ENCODE results near the gene TRAF3. TPM values are rescaled to one million over a fixed set of nuclear protein-coding genes. Genes with fewer than 3 reads are reported as not detected.

TRAF3 gene
- total RNA-seq, 1 donor from 2014 or later: 16.7 TPM

DNA sequence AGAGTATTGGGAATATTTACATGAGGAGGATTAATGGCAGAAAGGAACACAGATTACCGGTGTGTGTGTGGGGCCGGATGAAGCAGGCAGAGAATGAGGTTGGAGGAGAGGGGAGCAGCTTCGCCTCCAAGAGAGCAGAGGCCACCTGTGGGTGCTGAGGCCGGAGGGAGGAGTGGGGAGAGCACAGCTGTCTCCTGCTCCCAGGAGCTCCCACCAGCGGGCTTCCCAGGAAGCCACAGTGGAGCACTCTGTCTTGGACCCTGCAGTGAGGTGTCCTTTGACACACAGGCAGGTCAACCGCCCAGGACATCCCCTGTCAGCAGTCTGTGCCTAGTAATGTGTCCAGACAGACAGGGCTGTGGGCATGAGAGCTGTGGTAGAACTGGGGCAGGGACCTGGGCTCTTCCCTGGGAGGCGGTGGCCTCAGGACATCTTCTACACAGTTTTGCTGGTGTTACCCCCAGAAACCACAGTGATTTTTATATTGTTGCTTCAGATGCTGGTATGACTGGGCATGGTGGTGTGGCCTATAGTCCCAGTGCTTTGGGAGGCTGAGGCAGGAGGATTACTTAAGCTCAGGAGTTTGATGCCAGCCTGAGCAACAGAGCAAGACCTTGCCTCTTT, 126.8 kb downstream of the TRAF3 start:
- Mint-ChIP-seq H3K27ac (ENCODE audit: unreplicated experiment) (peak overlapping the region; percentile 50), H3K9me3 (ENCODE audit: unreplicated experiment) (peaks cover 2% of the 10 kb centered on the region), H3K4me3 (ENCODE audit: unreplicated experiment) (no peak overlapping the region), H3K27me3 (ENCODE audit: unreplicated experiment) (peaks cover 8% of the 10 kb centered on the region), H3K4me1 (ENCODE audit: low read depth, unreplicated experiment) (peaks cover 12% of the 10 kb centered on the region), H3K36me3 (ENCODE audit: unreplicated experiment) (peaks cover 20% of the 10 kb centered on the region)
- DNase-seq: no peak
- TF ChIP-seq, protein P1, sequence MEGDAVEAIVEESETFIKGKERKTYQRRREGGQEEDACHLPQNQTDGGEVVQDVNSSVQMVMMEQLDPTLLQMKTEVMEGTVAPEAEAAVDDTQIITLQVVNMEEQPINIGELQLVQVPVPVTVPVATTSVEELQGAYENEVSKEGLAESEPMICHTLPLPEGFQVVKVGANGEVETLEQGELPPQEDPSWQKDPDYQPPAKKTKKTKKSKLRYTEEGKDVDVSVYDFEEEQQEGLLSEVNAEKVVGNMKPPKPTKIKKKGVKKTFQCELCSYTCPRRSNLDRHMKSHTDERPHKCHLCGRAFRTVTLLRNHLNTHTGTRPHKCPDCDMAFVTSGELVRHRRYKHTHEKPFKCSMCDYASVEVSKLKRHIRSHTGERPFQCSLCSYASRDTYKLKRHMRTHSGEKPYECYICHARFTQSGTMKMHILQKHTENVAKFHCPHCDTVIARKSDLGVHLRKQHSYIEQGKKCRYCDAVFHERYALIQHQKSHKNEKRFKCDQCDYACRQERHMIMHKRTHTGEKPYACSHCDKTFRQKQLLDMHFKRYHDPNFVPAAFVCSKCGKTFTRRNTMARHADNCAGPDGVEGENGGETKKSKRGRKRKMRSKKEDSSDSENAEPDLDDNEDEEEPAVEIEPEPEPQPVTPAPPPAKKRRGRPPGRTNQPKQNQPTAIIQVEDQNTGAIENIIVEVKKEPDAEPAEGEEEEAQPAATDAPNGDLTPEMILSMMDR (IDR thresholded peaks at IDR 0.05; ENCODE audit: partially characterized antibody, unreplicated experiment): no peak

DNA sequence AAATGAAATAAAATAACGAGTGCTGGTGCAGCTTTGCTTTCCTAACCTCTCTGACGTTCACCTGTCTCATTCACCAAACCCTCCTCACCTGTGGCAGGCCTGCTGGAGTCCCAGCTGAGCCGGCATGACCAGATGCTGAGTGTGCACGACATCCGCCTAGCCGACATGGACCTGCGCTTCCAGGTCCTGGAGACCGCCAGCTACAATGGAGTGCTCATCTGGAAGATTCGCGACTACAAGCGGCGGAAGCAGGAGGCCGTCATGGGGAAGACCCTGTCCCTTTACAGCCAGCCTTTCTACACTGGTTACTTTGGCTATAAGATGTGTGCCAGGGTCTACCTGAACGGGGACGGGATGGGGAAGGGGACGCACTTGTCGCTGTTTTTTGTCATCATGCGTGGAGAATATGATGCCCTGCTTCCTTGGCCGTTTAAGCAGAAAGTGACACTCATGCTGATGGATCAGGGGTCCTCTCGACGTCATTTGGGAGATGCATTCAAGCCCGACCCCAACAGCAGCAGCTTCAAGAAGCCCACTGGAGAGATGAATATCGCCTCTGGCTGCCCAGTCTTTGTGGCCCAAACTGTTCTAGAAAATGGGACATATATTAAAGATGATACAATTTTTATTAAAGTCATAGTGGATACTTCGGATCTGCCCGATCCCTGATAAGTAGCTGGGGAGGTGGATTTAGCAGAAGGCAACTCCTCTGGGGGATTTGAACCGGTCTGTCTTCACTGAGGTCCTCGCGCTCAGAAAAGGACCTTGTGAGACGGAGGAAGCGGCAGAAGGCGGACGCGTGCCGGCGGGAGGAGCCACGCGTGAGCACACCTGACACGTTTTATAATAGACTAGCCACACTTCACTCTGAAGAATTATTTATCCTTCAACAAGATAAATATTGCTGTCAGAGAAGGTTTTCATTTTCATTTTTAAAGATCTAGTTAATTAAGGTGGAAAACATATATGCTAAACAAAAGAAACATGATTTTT, 128.2 kb downstream of the TRAF3 start:
- peaks cover 5% of the 10 kb centered on the region for H3K27me3 Mint-ChIP-seq (ENCODE audit: unreplicated experiment)
- DNase-seq: no peak
- no peaks in the 10 kb centered on the region for H3K9me3 Mint-ChIP-seq (ENCODE audit: unreplicated experiment)
- peaks cover 20% of the 10 kb centered on the region for H3K36me3 Mint-ChIP-seq (ENCODE audit: unreplicated experiment)
- TF ChIP-seq, protein P1 (IDR thresholded peaks at IDR 0.05; ENCODE audit: partially characterized antibody, unreplicated experiment): no peak
- no peak overlapping the region for H3K4me3 Mint-ChIP-seq (ENCODE audit: unreplicated experiment)
- peaks cover 15% of the 10 kb centered on the region for H3K4me1 Mint-ChIP-seq (ENCODE audit: low read depth, unreplicated experiment)
- H3K27ac Mint-ChIP-seq (ENCODE audit: unreplicated experiment): no peak overlapping the region

DNA sequence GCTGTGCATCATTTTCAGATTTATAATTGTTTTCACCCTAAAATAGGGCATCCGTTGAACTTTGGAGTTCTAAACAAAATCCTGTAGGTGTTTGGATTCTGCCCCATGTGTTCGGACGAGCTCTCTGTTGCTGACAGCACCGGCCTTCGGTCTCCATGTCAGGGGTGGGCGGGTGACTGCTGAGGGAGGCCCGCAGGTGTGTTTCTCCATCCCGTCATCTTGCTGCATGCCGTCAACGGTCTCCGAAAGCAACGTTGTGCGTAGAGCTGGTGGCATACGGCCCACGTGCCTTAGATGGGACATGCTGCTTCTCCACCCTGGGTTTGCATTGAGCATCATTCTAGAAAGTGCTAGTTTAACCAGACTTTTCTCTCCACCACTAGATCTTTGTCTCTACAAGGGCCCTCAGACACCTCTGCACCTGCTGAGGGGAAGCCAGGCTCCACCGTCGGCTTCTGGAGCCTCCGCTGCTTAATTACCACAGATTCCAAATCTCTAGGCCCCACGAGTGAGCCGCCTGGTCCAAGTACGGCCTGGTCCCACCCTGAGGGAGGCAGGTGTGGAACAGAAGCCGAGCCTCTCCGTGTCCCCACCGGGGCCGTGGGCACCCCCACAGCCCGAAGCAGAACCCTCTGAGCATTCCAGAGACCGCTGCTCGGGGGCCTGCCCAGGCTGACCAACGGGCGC, 129.5 kb downstream of the TRAF3 start:
- Mint-ChIP-seq H3K4me1 (ENCODE audit: low read depth, unreplicated experiment) (peaks cover 26% of the 10 kb centered on the region), H3K36me3 (ENCODE audit: unreplicated experiment) (peaks cover 20% of the 10 kb centered on the region), H3K27ac (ENCODE audit: unreplicated experiment) (no peak overlapping the region), H3K4me3 (ENCODE audit: unreplicated experiment) (no peak overlapping the region), H3K9me3 (ENCODE audit: unreplicated experiment) (no peaks in the 10 kb centered on the region), H3K27me3 (ENCODE audit: unreplicated experiment) (peaks cover 5% of the 10 kb centered on the region)
- TF ChIP-seq, protein P1 (IDR thresholded peaks at IDR 0.05; ENCODE audit: partially characterized antibody, unreplicated experiment): no peak
- DNase-seq: no peak

GRCh38 chr14:102907303-102907844, 130.1 kb downstream of the TRAF3 start:
- no peak for DNase-seq
- no peak overlapping the region for H3K4me3 Mint-ChIP-seq (ENCODE audit: unreplicated experiment)
- no peaks in the 10 kb centered on the region for H3K9me3 Mint-ChIP-seq (ENCODE audit: unreplicated experiment)
- H3K4me1 Mint-ChIP-seq (ENCODE audit: low read depth, unreplicated experiment): peaks cover 25% of the 10 kb centered on the region
- TF ChIP-seq, protein P1 (IDR thresholded peaks at IDR 0.05; ENCODE audit: partially characterized antibody, unreplicated experiment): no peak
- peaks cover 20% of the 10 kb centered on the region for H3K36me3 Mint-ChIP-seq (ENCODE audit: unreplicated experiment)
- peaks cover 5% of the 10 kb centered on the region for H3K27me3 Mint-ChIP-seq (ENCODE audit: unreplicated experiment)
- no peak overlapping the region for H3K27ac Mint-ChIP-seq (ENCODE audit: unreplicated experiment)
